PC-3 (cell line): ENCODE data around the gene CALML4. TPM values are rescaled to one million over a fixed set of nuclear protein-coding genes. Genes with fewer than 3 reads are reported as not detected.
"Not testable (repeated sequence)": the region's sequence is repeated elsewhere in the genome, so short reads cannot be mapped to it uniquely, and the experiment has no call there.

ENCODE experiments used
- ATAC-seq: fragments of 200-7000 bp; cut with Tn5 transposase; 2 replicates; pipeline ENCODE4 v1.9.1; 2020; ENCODE audit warnings: mild to moderate bottlenecking, moderate library complexity
- BruUV-seq: library from RNA; stranded (reverse); fragments of 400-500 nt; replicated peaks from 2 replicates; lab custom pipeline; 2021; lab: Mats Ljungman, UMichigan
- CTCF ChIA-PET: fragments of 300-600 bp; sonication (Branson Sonifier 250); formaldehyde crosslinking; loops from one replicate; lab custom pipeline; 2022; ENCODE audit warnings: antibody characterized with exemption; lab: Charles Lee
- POLR2A ChIA-PET: fragments of 300-600 bp; sonication (Branson Sonifier 250); formaldehyde crosslinking; loops from one replicate; lab custom pipeline; 2022; ENCODE audit warnings: antibody characterized with exemption; ENCODE audit not compliant: unreplicated experiment; lab: Charles Lee
- DNase-seq: peaks from one replicate; pipeline ENCODE4 v3.0.0-alpha.2; 2015
- H2AFZ ChIP-seq: fragments of 300-600 bp; sonication (generic); 2 replicates; pipeline ENCODE4 v1.6.0; 2016; ENCODE audit warnings: antibody characterized with exemption, low read length
- H3F3A ChIP-seq: fragments of 300-600 bp; sonication (generic); one replicate; pipeline ENCODE4 v1.6.0; 2017; ENCODE audit warnings: antibody characterized with exemption, low read length, control low read depth, mild to moderate bottlenecking; ENCODE audit not compliant: unreplicated experiment
- H3K27ac ChIP-seq: fragments of 300-600 bp; sonication (generic); 2 replicates; pipeline ENCODE4 v1.5.1; 2016; ENCODE audit warnings: mild to moderate bottlenecking, low read length
- H3K27me3 ChIP-seq: fragments of 300-600 bp; sonication (generic); 2 replicates; pipeline ENCODE4 v1.6.1; 2016; ENCODE audit warnings: low read length, mixed read lengths
- H3K36me3 ChIP-seq: fragments of 300-600 bp; sonication (generic); 2 replicates; pipeline ENCODE4 v1.6.1; 2016; ENCODE audit warnings: low read depth, mixed run types, low read length, mixed read lengths
- H3K4me1 ChIP-seq: fragments of 300-600 bp; sonication (generic); 2 replicates; pipeline ENCODE4 v1.5.1; 2016; ENCODE audit warnings: low read length; ENCODE audit not compliant: insufficient read depth
- H3K4me2 ChIP-seq: fragments of 300-600 bp; sonication (generic); 2 replicates; pipeline ENCODE4 v1.6.0; 2016; ENCODE audit warnings: low read length
- H3K4me3 ChIP-seq: fragments of 300-600 bp; sonication (generic); 2 replicates; pipeline ENCODE4 v1.5.1; 2016; ENCODE audit warnings: mild to moderate bottlenecking, low read length, mixed read lengths
- H3K79me2 ChIP-seq: fragments of 300-600 bp; sonication (generic); 2 replicates; pipeline ENCODE4 v1.6.1; 2017; ENCODE audit warnings: low read length, mixed read lengths
- H3K9ac ChIP-seq: fragments of 300-600 bp; sonication (generic); 2 replicates; pipeline ENCODE4 v1.6.0; 2016; ENCODE audit warnings: mild to moderate bottlenecking, low read length
- H3K9me2 ChIP-seq: fragments of 300-600 bp; sonication (generic); replicated peaks from 2 replicates; pipeline ENCODE4 v1.6.1; 2016; ENCODE audit warnings: mixed run types, low read length, mixed read lengths
- H3K9me3 ChIP-seq: fragments of 300-600 bp; sonication (generic); 2 replicates; pipeline ENCODE4 v1.6.1; 2016; ENCODE audit warnings: low read length, mixed read lengths
- H4K20me1 ChIP-seq: fragments of 300-600 bp; sonication (generic); 2 replicates; pipeline ENCODE4 v1.6.1; 2016; ENCODE audit warnings: low read length, mixed read lengths
- CTCF ChIP-seq: fragments of 300-600 bp; sonication (generic); conservative IDR thresholded peaks from 2 replicates; pipeline ENCODE4 v1.5.1; 2017; ENCODE audit warnings: antibody characterized with exemption, low read depth, mild to moderate bottlenecking, low read length
- EZH2 ChIP-seq: fragments of 300-600 bp; sonication (generic); IDR thresholded peaks from one replicate; pipeline ENCODE4 v1.6.1; 2017; ENCODE audit warnings: antibody characterized with exemption, mild to moderate bottlenecking, low read length; ENCODE audit not compliant: unreplicated experiment
- EZH2phosphoT487 ChIP-seq: fragments of 300-600 bp; sonication (generic); IDR thresholded peaks from 2 replicates; pipeline ENCODE4 v1.6.1; 2018; ENCODE audit warnings: mild to moderate bottlenecking, antibody characterized with exemption, low read length, borderline replicate concordance
- intact Hi-C: fragments of 100-400 bp; cut with micrococcal nuclease; formaldehyde crosslinking; loops from 2 replicates; pipeline ENCODE4 v1.9.0; 2023
- total RNA-seq: library from RNA; depleted of rRNA; stranded (reverse); fragments of >200 nt; gene quantifications from 2 replicates; pipeline ENCODE4 v1.2.3, GENCODE V29; 2014

CALML4 gene
- total RNA-seq, 1 experiment from 2014 or later: 4.8 TPM

GRCh38 chr15:68173119-68173518 is 32.0 kb downstream of the CALML4 start:
- H3K27ac ChIP-seq: no peak overlapping the region
- TF ChIP-seq EZH2: no peak
- no peak for TF ChIP-seq CTCF
- no peak for TF ChIP-seq EZH2phosphoT487
- H2AFZ ChIP-seq: no peak overlapping the region
- H3K9me3 ChIP-seq: no peaks in the 10 kb centered on the region
- H3K27me3 ChIP-seq: no peaks in the 10 kb centered on the region
- no peak for ATAC-seq
- H3K79me2 ChIP-seq: no peaks in the 10 kb centered on the region
- no peak overlapping the region for H3K4me2 ChIP-seq
- no peak overlapping the region for H3K4me3 ChIP-seq
- BruUV-seq: no TSS peak
- ChIA-PET POLR2A (interaction anchor here (0.6 kb wide), 1 partner anchor 1039 kb away, joined by 4 read pairs; no protein-coding TSS in a partner anchor), CTCF (no interaction called here)
- H3K36me3 ChIP-seq: peaks cover 16% of the 10 kb centered on the region
- no peaks in the 10 kb centered on the region for H3K9me2 ChIP-seq
- no peaks in the 10 kb centered on the region for H3F3A ChIP-seq
- intact Hi-C loops: no loop called here
- no peak overlapping the region for H3K9ac ChIP-seq
- no peaks in the 10 kb centered on the region for H4K20me1 ChIP-seq
- no peaks in the 10 kb centered on the region for H3K4me1 ChIP-seq
- DNase-seq: no peak

- H2AFZ ChIP-seq, intact Hi-C loops, H3K4me1 ChIP-seq, DNase-seq, H3K9ac ChIP-seq, BruUV-seq, H3K4me3 ChIP-seq, H3K36me3 ChIP-seq, H3K27ac ChIP-seq, H3K9me3 ChIP-seq, H3K4me2 ChIP-seq, ATAC-seq, H3F3A ChIP-seq, CTCF ChIA-PET, H3K9me2 ChIP-seq, H3K27me3 ChIP-seq, POLR2A ChIA-PET, H4K20me1 ChIP-seq, H3K79me2 ChIP-seq: not testable (repeated sequence)
Measured at GRCh38 chr15:68172037-68172436, 33.1 kb downstream of the CALML4 start.

- no peak overlapping the region for H3K4me2 ChIP-seq
- H3K9me2 ChIP-seq: no peaks in the 10 kb centered on the region
- H3F3A ChIP-seq: no peaks in the 10 kb centered on the region
- intact Hi-C loops: no loop called here
- H3K79me2 ChIP-seq: no peaks in the 10 kb centered on the region
- H3K36me3 ChIP-seq: no peaks in the 10 kb centered on the region; the same call in none of the 2 replicates
- ATAC-seq (no peak), DNase-seq (no peak)
- ChIA-PET CTCF (no interaction called here), POLR2A (no interaction called here)
- H3K4me3 ChIP-seq: no peak overlapping the region
- TF ChIP-seq EZH2phosphoT487 (no peak), CTCF (no peak), EZH2 (no peak)
- H3K4me1 ChIP-seq: no peaks in the 10 kb centered on the region
- no peaks in the 10 kb centered on the region for H3K27me3 ChIP-seq
- BruUV-seq: no TSS peak
- H2AFZ ChIP-seq: no peak overlapping the region
- no peaks in the 10 kb centered on the region for H3K9me3 ChIP-seq
- no peak overlapping the region for H3K9ac ChIP-seq
- no peaks in the 10 kb centered on the region for H4K20me1 ChIP-seq
- no peak overlapping the region for H3K27ac ChIP-seq
Measured at GRCh38 chr15:68166847-68167246, 38.3 kb downstream of the CALML4 start.
